Mucosa of rectum (tissue), 2 donors: ENCODE measurements around the gene PPBP.
"Not testable (repeated sequence)": the region's sequence is repeated elsewhere in the genome, so short reads cannot be mapped to it uniquely, and the experiment has no call there.

ENCODE experiments used
- H3K27ac ChIP-seq, 2 donors: one replicate each; pipeline ENCODE4 v1.7.0; 2013; ENCODE audit warnings: inconsistent platforms in 2 of 2, low read depth in 2 of 2, low read length in 2 of 2
- H3K27me3 ChIP-seq, 2 donors: one replicate each; pipeline ENCODE4 v1.7.0; 2013; ENCODE audit warnings: low read length in 2 of 2; ENCODE audit not compliant: control insufficient read depth in 2 of 2, insufficient read depth in 2 of 2
- H3K36me3 ChIP-seq, 2 donors: one replicate each; pipeline ENCODE4 v1.7.0; 2013; ENCODE audit warnings: low read length in 2 of 2; ENCODE audit not compliant: control insufficient read depth in 2 of 2, insufficient read depth in 2 of 2
- H3K4me1 ChIP-seq, 2 donors: one replicate each; pipeline ENCODE4 v1.7.0; 2013; ENCODE audit warnings: low read length in 2 of 2, mild to moderate bottlenecking in 1 of 2; ENCODE audit not compliant: control insufficient read depth in 2 of 2, insufficient read depth in 2 of 2
- H3K4me3 ChIP-seq, 2 donors: one replicate each; pipeline ENCODE4 v1.7.0; 2013; ENCODE audit warnings: low read length in 2 of 2
- H3K9ac ChIP-seq, 2 donors: one replicate each; pipeline ENCODE4 v1.7.0; 2013; ENCODE audit warnings: low read length in 2 of 2, low read depth in 1 of 2, mild to moderate bottlenecking in 1 of 2
- H3K9me3 ChIP-seq, 2 donors: one replicate each; pipeline ENCODE4 v1.7.0; 2013; ENCODE audit warnings: low read length in 2 of 2; ENCODE audit not compliant: control insufficient read depth in 2 of 2
- donor health status: healthy.
- donor health status: Normal muscosa, but diverticular disease.

Gene PPBP

GRCh38 chr4:73959041-73959440 lies 28.9 kb downstream of the PPBP start:
- not testable (repeated sequence) for H3K9ac ChIP-seq, H3K4me1 ChIP-seq, H3K27ac ChIP-seq, H3K4me3 ChIP-seq, H3K36me3 ChIP-seq, H3K9me3 ChIP-seq, H3K27me3 ChIP-seq

DNA sequence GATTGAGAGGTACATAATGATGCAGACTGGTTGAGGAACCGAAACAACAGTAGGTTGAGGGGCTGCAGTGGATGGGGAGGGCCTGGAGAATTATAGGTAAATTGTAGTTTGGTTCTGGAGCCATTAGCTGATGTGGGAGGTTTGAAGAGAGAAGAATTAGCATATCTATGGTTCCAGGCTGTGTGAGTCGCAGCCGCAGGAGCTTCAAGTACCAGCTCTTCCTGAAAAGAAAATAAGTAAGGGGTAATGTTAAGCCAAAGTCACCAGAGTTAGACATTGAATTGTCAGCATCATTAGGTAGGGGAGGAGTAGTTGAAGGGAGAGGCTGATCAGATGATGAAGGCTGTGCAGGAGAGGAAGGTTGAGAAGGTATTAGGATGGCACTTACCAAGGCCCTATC lies 35.6 kb downstream of the PPBP start:
- H3K36me3 ChIP-seq: no peaks in the 10 kb centered on the region
- no peak overlapping the region for H3K4me3 ChIP-seq
- H3K9ac ChIP-seq: no peak overlapping the region
- no peaks in the 10 kb centered on the region for H3K4me1 ChIP-seq
- no peak overlapping the region for H3K27ac ChIP-seq
- H3K27me3 ChIP-seq: no peaks in the 10 kb centered on the region
- H3K9me3 ChIP-seq: no peaks in the 10 kb centered on the region

- H3K9me3 ChIP-seq, H3K9ac ChIP-seq, H3K27ac ChIP-seq, H3K4me3 ChIP-seq, H3K36me3 ChIP-seq, H3K27me3 ChIP-seq, H3K4me1 ChIP-seq: not testable (repeated sequence)
These were observed 37.5 kb downstream of the PPBP start for GRCh38 chr4:73950376-73950920.

DNA sequence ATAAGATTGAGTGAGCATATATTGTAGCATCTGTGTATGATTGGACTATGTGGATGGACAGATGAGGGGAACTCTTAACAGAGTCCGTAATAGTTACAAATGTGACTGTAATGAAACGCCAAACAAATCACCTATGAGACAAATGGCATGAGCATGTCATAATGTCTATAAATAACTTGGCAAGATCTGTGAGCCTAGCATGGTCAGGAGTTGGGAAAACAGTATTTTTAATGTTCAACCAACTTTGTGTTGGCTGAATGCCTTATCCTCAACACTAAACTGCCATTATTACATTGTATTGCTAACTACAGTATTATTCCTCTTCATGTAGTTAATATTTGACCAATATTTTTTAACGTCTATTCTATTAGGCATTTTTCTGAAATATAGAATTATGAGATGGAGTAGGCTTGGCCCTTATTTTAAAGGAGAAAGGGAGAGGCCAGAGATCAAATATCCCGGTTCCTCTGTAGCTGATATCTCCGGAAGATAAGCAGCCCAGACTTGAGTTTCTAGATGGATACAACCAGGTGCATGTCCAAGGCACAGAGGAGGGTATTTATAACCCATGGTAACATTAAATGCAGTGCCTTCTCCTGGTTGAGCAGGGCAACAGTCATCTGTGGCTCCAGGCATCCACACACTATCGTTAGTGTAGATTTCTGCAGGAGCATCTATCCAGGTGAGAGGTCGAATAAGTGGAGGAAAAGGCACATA lies 38.8 kb downstream of the PPBP start:
- H3K27ac ChIP-seq: no peak overlapping the region
- H3K4me3 ChIP-seq: no peak overlapping the region

DNA sequence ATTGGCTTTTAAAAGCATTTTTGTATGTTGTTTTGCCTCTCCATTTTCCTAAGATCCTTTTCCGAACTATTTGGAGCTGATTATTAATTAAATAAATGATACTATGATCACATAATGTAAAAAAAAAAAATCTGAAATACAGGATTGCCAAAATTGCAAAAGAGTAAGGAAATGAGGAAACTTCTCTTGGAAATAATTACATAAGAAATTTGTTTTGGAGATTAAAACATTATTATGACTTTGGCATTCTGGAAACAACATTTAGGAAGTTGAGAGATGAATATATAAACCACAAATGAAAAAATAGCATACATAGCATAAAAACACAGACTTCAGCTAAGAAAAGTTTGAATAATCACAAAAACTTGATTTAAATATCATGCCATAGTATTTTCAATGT lies 39.7 kb downstream of the PPBP start:
- Histone ChIP-seq H3K4me1 (no peaks in the 10 kb centered on the region), H3K27me3 (no peaks in the 10 kb centered on the region), H3K9me3 (no peaks in the 10 kb centered on the region), H3K36me3 (no peaks in the 10 kb centered on the region), H3K27ac (no peak overlapping the region), H3K4me3 (no peak overlapping the region), H3K9ac (no peak overlapping the region)

More for the DNA sequence above, 38.8 kb downstream of the PPBP start:
- Histone ChIP-seq H3K9ac (no peak overlapping the region), H3K27me3 (no peaks in the 10 kb centered on the region), H3K36me3 (no peaks in the 10 kb centered on the region), H3K4me1 (no peaks in the 10 kb centered on the region), H3K9me3 (no peaks in the 10 kb centered on the region)

- Histone ChIP-seq H3K27me3 (no peaks in the 10 kb centered on the region), H3K36me3 (no peaks in the 10 kb centered on the region), H3K4me3 (no peak overlapping the region), H3K9me3 (no peaks in the 10 kb centered on the region), H3K4me1 (no peaks in the 10 kb centered on the region), H3K27ac (no peak overlapping the region), H3K9ac (no peak overlapping the region)
These were observed 40.6 kb downstream of the PPBP start for GRCh38 chr4:73947239-73947985.

- Histone ChIP-seq H3K27ac (no peak overlapping the region), H3K4me3 (no peak overlapping the region), H3K4me1 (no peaks in the 10 kb centered on the region), H3K9ac (no peak overlapping the region), H3K9me3 (no peaks in the 10 kb centered on the region), H3K27me3 (no peaks in the 10 kb centered on the region), H3K36me3 (no peaks in the 10 kb centered on the region)
These were observed 42.1 kb downstream of the PPBP start for GRCh38 chr4:73945674-73946449.

GRCh38 chr4:73945140-73945539 lies 42.9 kb downstream of the PPBP start:
- no peak overlapping the region for H3K4me3 ChIP-seq
- no peak overlapping the region for H3K9ac ChIP-seq
- no peaks in the 10 kb centered on the region for H3K9me3 ChIP-seq
- H3K27ac ChIP-seq: no peak overlapping the region
- no peaks in the 10 kb centered on the region for H3K4me1 ChIP-seq
- no peaks in the 10 kb centered on the region for H3K27me3 ChIP-seq
- H3K36me3 ChIP-seq: no peaks in the 10 kb centered on the region

DNA sequence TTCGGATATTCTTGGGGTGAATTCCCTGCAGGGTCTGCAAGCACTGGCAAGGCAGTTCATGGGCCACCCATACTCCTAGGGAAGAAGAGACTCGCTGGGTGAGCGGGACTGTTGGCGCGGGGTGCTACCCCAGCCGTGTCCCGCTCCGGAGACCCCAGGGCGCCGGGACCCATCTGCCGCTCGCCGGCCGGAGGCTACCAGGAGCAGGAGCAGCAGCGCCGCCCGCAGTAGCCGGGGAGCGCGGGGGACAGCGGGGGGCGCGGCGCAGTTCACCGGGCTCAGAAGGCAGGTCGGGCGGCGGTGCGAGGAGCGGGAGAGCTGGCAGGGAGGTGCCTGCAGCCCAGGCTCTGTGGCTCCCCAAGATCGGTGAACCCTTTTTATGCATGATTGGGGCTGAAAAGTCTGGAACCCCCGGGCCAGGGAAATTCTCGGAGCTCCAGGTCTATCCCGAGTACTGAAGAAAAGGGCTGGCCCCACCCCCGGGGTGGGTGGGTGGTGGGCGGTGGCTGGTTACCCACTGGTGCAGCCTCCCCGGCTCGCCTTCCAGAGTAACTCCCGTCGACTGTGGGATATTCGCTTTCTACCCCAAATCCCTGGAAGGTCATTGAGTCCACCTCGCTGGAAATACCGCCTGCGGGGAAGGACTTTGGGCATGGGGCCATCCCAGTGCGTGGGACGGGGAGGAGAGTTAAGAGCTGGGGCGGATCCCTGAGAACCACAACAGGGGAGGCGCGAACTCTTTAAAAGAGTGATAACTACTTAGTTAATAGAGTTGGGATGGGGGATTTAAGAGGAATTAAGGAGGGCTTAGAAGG lies 43.7 kb downstream of the PPBP start:
- peak overlapping the region in 1 of 2 donors; percentile 20 for H3K4me3 ChIP-seq
- no peaks in the 10 kb centered on the region for H3K36me3 ChIP-seq

More for the DNA sequence above, 43.7 kb downstream of the PPBP start:
- Histone ChIP-seq H3K9ac (no peak overlapping the region), H3K27me3 (no peaks in the 10 kb centered on the region), H3K27ac (no peak overlapping the region), H3K9me3 (no peaks in the 10 kb centered on the region), H3K4me1 (no peaks in the 10 kb centered on the region)
